ENCODE results near the gene NFATC2.

NFATC2 gene

DNA sequence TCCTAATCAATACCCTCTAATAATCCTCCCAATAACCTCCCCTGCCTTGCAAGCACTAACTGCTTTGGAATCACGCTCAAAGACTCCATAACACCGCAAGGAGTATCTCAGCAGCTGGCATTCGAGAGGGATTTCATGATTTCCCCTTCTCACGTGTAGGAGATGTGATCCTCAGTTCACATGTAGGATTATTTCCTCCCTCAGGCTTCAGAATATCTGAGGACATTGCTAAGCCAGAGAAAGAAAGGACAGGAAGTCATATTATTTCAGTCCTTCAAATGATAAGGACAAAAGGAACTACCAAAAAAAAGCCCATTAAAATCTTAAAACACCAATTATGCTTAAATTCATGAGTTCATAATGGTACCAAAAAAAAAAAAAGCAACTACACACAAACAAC lies 122.9 kb downstream of the NFATC2 start:
- CTCF ChIA-PET: no interaction called here
- H3K4me3 ChIP-seq (ENCODE audit: low read depth, low read length): no peak overlapping the region
- H3K4me1 ChIP-seq (ENCODE audit: control insufficient read depth, insufficient read depth, low read length): no peaks in the 10 kb centered on the region
- TF ChIP-seq ZNF792 (tag by site-specific recombination; IDR thresholded peaks at IDR 0.05) (no peak), ZNF473 (tag by site-specific recombination; IDR thresholded peaks at IDR 0.05) (no peak), BCL11A (tag by site-specific recombination; IDR thresholded peaks at IDR 0.05; ENCODE audit: low read depth) (no peak), RBAK (tag by site-specific recombination; IDR thresholded peaks at IDR 0.05) (no peak), ZNF555 (tag by site-specific recombination; conservative IDR thresholded peaks at IDR 0.05) (no peak), YY2 (tag by site-specific recombination; IDR thresholded peaks at IDR 0.05) (no peak), GLIS1 (tag by site-specific recombination; IDR thresholded peaks at IDR 0.05) (no peak), ZNF768 (tag by site-specific recombination; IDR thresholded peaks at IDR 0.05) (no peak), SP2 (tag by site-specific recombination; IDR thresholded peaks at IDR 0.05) (no peak)
- no peaks in the 10 kb centered on the region for H3K36me3 ChIP-seq (ENCODE audit: control insufficient read depth in 2 of 2, insufficient read depth in 1 of 2, low read length in 2 of 2)
- H3K9me3 ChIP-seq (ENCODE audit: control insufficient read depth, insufficient read depth, low read depth, low read length): no peaks in the 10 kb centered on the region
- H3K27ac ChIP-seq (ENCODE audit: extremely low read depth, low read depth, low read length): no peak overlapping the region
- POLR2A ChIA-PET: no interaction called here

DNA sequence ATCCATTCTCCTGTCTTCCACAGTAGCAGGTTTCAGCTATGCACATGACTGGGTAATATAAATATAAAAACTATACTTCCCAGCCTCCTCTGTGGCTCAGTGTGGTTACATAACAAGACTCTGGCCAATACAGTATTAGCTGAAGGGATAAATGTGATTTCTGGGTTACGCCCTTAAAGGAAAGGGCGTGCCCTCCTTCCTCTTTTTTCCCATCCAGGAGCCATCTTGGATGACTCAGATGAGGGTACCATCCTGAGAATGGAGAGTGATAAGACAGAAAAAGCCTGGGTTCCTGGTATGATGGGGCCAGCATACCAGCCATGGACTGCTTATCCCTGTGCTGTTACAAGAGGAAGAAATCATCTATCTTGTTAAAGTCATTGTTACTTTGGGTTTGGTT lies 123.3 kb downstream of the NFATC2 start:
- H3K27ac ChIP-seq (ENCODE audit: extremely low read depth, low read depth, low read length): no peak overlapping the region
- no peak overlapping the region for H3K4me3 ChIP-seq (ENCODE audit: low read depth, low read length)
- H3K9me3 ChIP-seq (ENCODE audit: control insufficient read depth, insufficient read depth, low read depth, low read length): no peaks in the 10 kb centered on the region
- no peaks in the 10 kb centered on the region for H3K36me3 ChIP-seq (ENCODE audit: control insufficient read depth in 2 of 2, insufficient read depth in 1 of 2, low read length in 2 of 2)
- no peaks in the 10 kb centered on the region for H3K4me1 ChIP-seq (ENCODE audit: control insufficient read depth, insufficient read depth, low read length)
- TF ChIP-seq ZBTB21 (tag by site-specific recombination; IDR thresholded peaks at IDR 0.05): no peak
- no peak for TF ChIP-seq KLF9 (tag by site-specific recombination; IDR thresholded peaks at IDR 0.05; ENCODE audit: low read depth)
- no peak for TF ChIP-seq EGR2 (tag by site-specific recombination; IDR thresholded peaks at IDR 0.05; ENCODE audit: low read depth)
- ChIA-PET POLR2A (no interaction called here), CTCF (no interaction called here)

DNA sequence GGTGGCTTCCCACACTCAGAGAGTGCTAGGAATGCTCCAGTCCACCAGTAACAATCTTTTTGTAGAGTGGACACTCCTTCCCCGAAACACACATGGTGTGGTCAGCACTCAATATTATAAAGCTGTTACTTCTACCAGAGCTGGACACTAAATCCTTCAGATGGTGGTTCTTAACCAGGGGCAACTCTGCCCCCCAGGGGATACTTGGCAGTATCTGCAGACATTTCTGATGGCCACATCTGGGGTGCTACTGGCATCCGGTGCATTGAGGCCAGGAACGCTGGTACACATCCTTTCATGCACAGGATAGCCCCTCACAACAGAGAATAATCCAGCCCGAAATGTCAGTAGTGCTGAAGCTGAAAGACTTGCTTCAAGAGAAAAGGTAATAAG lies 124.4 kb downstream of the NFATC2 start:
- CTCF ChIA-PET: no interaction called here
- H3K4me1 ChIP-seq (ENCODE audit: control insufficient read depth, insufficient read depth, low read length): no peaks in the 10 kb centered on the region
- POLR2A ChIA-PET: interaction anchor here (0.6 kb wide), 1 partner anchor 39 kb away, joined by 4 read pairs; no protein-coding TSS in a partner anchor

DNA sequence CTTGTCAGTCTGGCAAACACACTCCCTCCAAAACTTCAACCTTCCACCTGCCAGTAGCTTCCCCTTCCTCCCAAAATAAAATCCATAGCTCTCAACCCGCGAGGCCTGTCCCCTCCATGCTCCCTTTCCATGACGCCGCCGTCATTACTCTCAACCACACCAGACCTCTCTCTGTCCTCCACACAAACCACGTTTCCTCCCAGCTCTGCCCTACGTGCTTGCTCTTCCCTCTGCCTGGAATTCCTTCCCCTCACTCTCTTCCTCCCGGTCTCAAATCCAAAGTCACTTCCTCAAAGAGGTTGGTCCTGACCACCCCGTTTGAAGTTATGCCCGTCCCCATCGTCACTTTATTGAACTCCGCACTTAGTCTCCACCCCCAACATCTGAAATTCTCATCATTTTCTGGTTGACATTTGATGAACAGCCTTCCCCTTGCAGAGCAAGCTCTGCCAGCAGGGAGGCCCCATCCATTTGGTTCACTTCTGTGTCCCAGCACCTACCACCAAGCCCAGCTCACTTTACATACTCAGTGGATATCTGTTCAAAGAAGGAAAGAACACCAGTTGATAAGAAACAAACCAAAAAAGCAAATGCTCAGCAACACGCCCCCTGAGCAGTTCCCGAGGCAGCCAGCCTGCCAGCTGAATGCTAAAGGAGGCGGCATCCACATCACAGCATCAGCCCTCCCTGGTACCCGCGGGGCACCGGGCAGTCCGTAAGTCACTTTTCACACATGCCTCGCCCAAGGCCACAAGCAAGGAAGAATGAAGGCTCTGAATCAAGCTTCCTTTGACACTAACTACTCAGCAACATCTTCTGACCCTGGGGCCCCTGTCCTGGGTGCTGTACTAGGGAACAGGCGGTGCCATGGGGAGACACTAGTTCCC lies 125.0 kb downstream of the NFATC2 start:
- CTCF ChIA-PET: interaction anchor here (0.5 to 0.6 kb wide), 3 partner anchors 47 to 179 kb away, joined by 3 to 5 read pairs (median 4); no protein-coding TSS in a partner anchor
- POLR2A ChIA-PET: interaction anchor here (0.6 kb wide), 1 partner anchor 40 kb away, joined by 4 read pairs; no protein-coding TSS in a partner anchor
- no peaks in the 10 kb centered on the region for H3K9me3 ChIP-seq (ENCODE audit: control insufficient read depth, insufficient read depth, low read depth, low read length)
- no peaks in the 10 kb centered on the region for H3K4me1 ChIP-seq (ENCODE audit: control insufficient read depth, insufficient read depth, low read length)
- no peak overlapping the region for H3K4me3 ChIP-seq (ENCODE audit: low read depth, low read length)
- no peak overlapping the region for H3K27ac ChIP-seq (ENCODE audit: extremely low read depth, low read depth, low read length)
- no peaks in the 10 kb centered on the region for H3K36me3 ChIP-seq (ENCODE audit: control insufficient read depth in 2 of 2, insufficient read depth in 1 of 2, low read length in 2 of 2)
- TF ChIP-seq ZNF544 (tag by site-specific recombination; IDR thresholded peaks at IDR 0.05) (no peak), ZBTB21 (tag by site-specific recombination; IDR thresholded peaks at IDR 0.05) (no peak), REPIN1 (tag by site-specific recombination; IDR thresholded peaks at IDR 0.05; ENCODE audit: low read depth) (no peak), ZNF571 (tag by site-specific recombination; IDR thresholded peaks at IDR 0.05) (no peak), HOXD13 (CRISPR knock-in tag; IDR thresholded peaks at IDR 0.05; ENCODE audit: borderline replicate concordance) (no peak), ZNF600 (tag by site-specific recombination; IDR thresholded peaks at IDR 0.05) (no peak)
- TF ChIP-seq, protein P1, sequence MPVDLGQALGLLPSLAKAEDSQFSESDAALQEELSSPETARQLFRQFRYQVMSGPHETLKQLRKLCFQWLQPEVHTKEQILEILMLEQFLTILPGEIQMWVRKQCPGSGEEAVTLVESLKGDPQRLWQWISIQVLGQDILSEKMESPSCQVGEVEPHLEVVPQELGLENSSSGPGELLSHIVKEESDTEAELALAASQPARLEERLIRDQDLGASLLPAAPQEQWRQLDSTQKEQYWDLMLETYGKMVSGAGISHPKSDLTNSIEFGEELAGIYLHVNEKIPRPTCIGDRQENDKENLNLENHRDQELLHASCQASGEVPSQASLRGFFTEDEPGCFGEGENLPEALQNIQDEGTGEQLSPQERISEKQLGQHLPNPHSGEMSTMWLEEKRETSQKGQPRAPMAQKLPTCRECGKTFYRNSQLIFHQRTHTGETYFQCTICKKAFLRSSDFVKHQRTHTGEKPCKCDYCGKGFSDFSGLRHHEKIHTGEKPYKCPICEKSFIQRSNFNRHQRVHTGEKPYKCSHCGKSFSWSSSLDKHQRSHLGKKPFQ (tag by site-specific recombination; IDR thresholded peaks at IDR 0.05): no peak
- TF ChIP-seq, protein P2, sequence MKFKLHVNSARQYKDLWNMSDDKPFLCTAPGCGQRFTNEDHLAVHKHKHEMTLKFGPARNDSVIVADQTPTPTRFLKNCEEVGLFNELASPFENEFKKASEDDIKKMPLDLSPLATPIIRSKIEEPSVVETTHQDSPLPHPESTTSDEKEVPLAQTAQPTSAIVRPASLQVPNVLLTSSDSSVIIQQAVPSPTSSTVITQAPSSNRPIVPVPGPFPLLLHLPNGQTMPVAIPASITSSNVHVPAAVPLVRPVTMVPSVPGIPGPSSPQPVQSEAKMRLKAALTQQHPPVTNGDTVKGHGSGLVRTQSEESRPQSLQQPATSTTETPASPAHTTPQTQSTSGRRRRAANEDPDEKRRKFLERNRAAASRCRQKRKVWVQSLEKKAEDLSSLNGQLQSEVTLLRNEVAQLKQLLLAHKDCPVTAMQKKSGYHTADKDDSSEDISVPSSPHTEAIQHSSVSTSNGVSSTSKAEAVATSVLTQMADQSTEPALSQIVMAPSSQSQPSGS (tag by site-specific recombination; IDR thresholded peaks at IDR 0.05; ENCODE audit: low read depth): no peak

More for the DNA sequence above, 124.4 kb downstream of the NFATC2 start:
- Histone ChIP-seq H3K36me3 (ENCODE audit: control insufficient read depth in 2 of 2, insufficient read depth in 1 of 2, low read length in 2 of 2) (no peaks in the 10 kb centered on the region), H3K4me3 (ENCODE audit: low read depth, low read length) (no peak overlapping the region), H3K27ac (ENCODE audit: extremely low read depth, low read depth, low read length) (no peak overlapping the region), H3K9me3 (ENCODE audit: control insufficient read depth, insufficient read depth, low read depth, low read length) (no peaks in the 10 kb centered on the region)
- TF ChIP-seq ZNF843 (tag by site-specific recombination; IDR thresholded peaks at IDR 0.05) (no peak), ZIC2 (tag by site-specific recombination; IDR thresholded peaks at IDR 0.05) (no peak), ZNF664 (tag by site-specific recombination; IDR thresholded peaks at IDR 0.05) (no peak), ZNF785 (tag by site-specific recombination; IDR thresholded peaks at IDR 0.05) (no peak), ZNF548 (tag by site-specific recombination; IDR thresholded peaks at IDR 0.05) (no peak), KLF9 (tag by site-specific recombination; IDR thresholded peaks at IDR 0.05; ENCODE audit: low read depth) (no peak)
- TF ChIP-seq, protein P3, sequence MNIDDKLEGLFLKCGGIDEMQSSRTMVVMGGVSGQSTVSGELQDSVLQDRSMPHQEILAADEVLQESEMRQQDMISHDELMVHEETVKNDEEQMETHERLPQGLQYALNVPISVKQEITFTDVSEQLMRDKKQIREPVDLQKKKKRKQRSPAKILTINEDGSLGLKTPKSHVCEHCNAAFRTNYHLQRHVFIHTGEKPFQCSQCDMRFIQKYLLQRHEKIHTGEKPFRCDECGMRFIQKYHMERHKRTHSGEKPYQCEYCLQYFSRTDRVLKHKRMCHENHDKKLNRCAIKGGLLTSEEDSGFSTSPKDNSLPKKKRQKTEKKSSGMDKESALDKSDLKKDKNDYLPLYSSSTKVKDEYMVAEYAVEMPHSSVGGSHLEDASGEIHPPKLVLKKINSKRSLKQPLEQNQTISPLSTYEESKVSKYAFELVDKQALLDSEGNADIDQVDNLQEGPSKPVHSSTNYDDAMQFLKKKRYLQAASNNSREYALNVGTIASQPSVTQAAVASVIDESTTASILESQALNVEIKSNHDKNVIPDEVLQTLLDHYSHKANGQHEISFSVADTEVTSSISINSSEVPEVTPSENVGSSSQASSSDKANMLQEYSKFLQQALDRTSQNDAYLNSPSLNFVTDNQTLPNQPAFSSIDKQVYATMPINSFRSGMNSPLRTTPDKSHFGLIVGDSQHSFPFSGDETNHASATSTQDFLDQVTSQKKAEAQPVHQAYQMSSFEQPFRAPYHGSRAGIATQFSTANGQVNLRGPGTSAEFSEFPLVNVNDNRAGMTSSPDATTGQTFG (tag by site-specific recombination; IDR thresholded peaks at IDR 0.05; ENCODE audit: borderline replicate concordance): no peak

Measured in HEK293 (cell line).